ENCODE measurements around the gene CHIA.

The CHIA gene

DNA sequence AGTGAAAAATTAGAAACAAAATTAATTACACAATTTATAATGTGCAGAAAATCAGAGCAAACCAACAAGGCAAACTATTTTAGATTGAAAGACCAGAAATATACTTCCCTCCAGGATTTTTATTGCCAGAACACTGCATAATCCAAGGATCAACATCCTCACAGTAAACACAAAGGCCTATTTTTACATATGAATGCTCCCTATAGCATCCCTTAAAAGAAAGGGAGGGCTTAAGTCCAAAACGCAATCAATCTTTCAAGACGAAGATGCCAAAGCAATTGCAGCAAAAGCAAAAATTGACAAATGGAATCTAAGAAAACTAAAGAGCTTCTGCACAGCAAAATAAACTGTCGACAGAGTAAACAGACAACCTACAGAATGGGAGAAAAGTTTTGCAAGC lies 18.6 kb upstream of the CHIA start:
- Histone ChIP-seq H3K4me2 (ENCODE audit: insufficient read depth, low read length) (no peak overlapping the region), H4K20me1 (ENCODE audit: insufficient read depth, low read length) (no peaks in the 10 kb centered on the region), H3K4me3 (ENCODE audit: low read depth in 1 of 2, low read length in 2 of 2) (no peak overlapping the region), H3K9me3 (ENCODE audit: insufficient read depth, low read length, severe bottlenecking) (peaks cover 9% of the 10 kb centered on the region), H3K36me3 (ENCODE audit: insufficient read depth, low read length) (no peaks in the 10 kb centered on the region), H3K9ac (ENCODE audit: low read depth, low read length) (no peak overlapping the region), H2AFZ (ENCODE audit: low read depth, low read length) (no peak overlapping the region), H3K27ac (ENCODE audit: low read length) (no peak overlapping the region), H3K79me2 (ENCODE audit: insufficient read depth, low read length) (no peaks in the 10 kb centered on the region), H3K27me3 (ENCODE audit: insufficient read depth, low read length, poor library complexity) (no peaks in the 10 kb centered on the region), H3K4me1 (ENCODE audit: insufficient read depth, low read length) (no peaks in the 10 kb centered on the region)
- ATAC-seq (ENCODE audit: insufficient read depth, low read depth) (no peak), DNase-seq (no peak)
- no peak for TF ChIP-seq EZH2 (IDR thresholded peaks at IDR 0.05; ENCODE audit: borderline replicate concordance, low read depth, low read length, severe bottlenecking)
- TF ChIP-seq, protein P1, sequence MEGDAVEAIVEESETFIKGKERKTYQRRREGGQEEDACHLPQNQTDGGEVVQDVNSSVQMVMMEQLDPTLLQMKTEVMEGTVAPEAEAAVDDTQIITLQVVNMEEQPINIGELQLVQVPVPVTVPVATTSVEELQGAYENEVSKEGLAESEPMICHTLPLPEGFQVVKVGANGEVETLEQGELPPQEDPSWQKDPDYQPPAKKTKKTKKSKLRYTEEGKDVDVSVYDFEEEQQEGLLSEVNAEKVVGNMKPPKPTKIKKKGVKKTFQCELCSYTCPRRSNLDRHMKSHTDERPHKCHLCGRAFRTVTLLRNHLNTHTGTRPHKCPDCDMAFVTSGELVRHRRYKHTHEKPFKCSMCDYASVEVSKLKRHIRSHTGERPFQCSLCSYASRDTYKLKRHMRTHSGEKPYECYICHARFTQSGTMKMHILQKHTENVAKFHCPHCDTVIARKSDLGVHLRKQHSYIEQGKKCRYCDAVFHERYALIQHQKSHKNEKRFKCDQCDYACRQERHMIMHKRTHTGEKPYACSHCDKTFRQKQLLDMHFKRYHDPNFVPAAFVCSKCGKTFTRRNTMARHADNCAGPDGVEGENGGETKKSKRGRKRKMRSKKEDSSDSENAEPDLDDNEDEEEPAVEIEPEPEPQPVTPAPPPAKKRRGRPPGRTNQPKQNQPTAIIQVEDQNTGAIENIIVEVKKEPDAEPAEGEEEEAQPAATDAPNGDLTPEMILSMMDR (IDR thresholded peaks at IDR 0.05; ENCODE audit: borderline replicate concordance, extremely low read depth, low read length, poor library complexity, severe bottlenecking): no peak

GRCh38 chr1:111274653-111275052 lies 16.0 kb upstream of the CHIA start:
- no peak overlapping the region for H3K27ac ChIP-seq (ENCODE audit: low read length)
- H3K36me3 ChIP-seq (ENCODE audit: insufficient read depth, low read length): no peaks in the 10 kb centered on the region
- no peaks in the 10 kb centered on the region for H3K27me3 ChIP-seq (ENCODE audit: insufficient read depth, low read length, poor library complexity)
- H3K9ac ChIP-seq (ENCODE audit: low read depth, low read length): no peak overlapping the region
- no peak for DNase-seq
- no peak overlapping the region; the same call in 1 of the 2 replicates for H2AFZ ChIP-seq (ENCODE audit: low read depth, low read length)
- no peak overlapping the region for H3K4me3 ChIP-seq (ENCODE audit: low read depth in 1 of 2, low read length in 2 of 2)
- H4K20me1 ChIP-seq (ENCODE audit: insufficient read depth, low read length): no peaks in the 10 kb centered on the region
- TF ChIP-seq, protein P1 (IDR thresholded peaks at IDR 0.05; ENCODE audit: borderline replicate concordance, extremely low read depth, low read length, poor library complexity, severe bottlenecking): no peak
- TF ChIP-seq EZH2 (IDR thresholded peaks at IDR 0.05; ENCODE audit: borderline replicate concordance, low read depth, low read length, severe bottlenecking): no peak
- H3K4me1 ChIP-seq (ENCODE audit: insufficient read depth, low read length): no peaks in the 10 kb centered on the region
- no peak overlapping the region for H3K4me2 ChIP-seq (ENCODE audit: insufficient read depth, low read length)
- H3K9me3 ChIP-seq (ENCODE audit: insufficient read depth, low read length, severe bottlenecking): peaks cover 10% of the 10 kb centered on the region
- no peaks in the 10 kb centered on the region for H3K79me2 ChIP-seq (ENCODE audit: insufficient read depth, low read length)
- no peak for ATAC-seq (ENCODE audit: insufficient read depth, low read depth)

DNA sequence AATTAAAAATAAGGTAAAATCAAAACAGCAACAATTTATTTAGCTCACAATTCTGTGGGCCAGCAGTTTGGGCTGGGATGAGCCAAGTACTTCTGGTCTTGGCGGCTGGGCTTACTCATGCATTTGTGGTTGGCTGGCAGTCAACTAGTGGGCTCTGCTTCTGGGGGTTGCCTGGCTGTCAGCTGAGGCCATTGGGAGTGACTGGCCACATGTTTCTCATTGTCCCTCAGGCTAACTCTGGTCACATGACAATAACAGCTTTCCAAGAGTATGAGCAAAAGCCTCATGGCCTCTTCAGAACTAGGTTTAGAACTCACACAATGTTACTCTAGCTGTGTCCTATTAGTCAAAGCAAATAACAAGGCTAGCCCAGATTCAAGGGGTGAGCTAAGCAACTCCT lies 15.6 kb upstream of the CHIA start:
- H2AFZ ChIP-seq (ENCODE audit: low read depth, low read length): no peak overlapping the region
- DNase-seq (no peak), ATAC-seq (ENCODE audit: insufficient read depth, low read depth) (no peak)
- H3K27ac ChIP-seq (ENCODE audit: low read length): no peak overlapping the region
- no peaks in the 10 kb centered on the region for H3K4me1 ChIP-seq (ENCODE audit: insufficient read depth, low read length)
- H3K4me2 ChIP-seq (ENCODE audit: insufficient read depth, low read length): no peak overlapping the region
- H3K27me3 ChIP-seq (ENCODE audit: insufficient read depth, low read length, poor library complexity): no peaks in the 10 kb centered on the region
- H4K20me1 ChIP-seq (ENCODE audit: insufficient read depth, low read length): no peaks in the 10 kb centered on the region
- H3K9ac ChIP-seq (ENCODE audit: low read depth, low read length): no peak overlapping the region
- no peaks in the 10 kb centered on the region for H3K79me2 ChIP-seq (ENCODE audit: insufficient read depth, low read length)
- H3K36me3 ChIP-seq (ENCODE audit: insufficient read depth, low read length): no peaks in the 10 kb centered on the region
- H3K4me3 ChIP-seq (ENCODE audit: low read depth in 1 of 2, low read length in 2 of 2): no peak overlapping the region
- TF ChIP-seq, protein P1 (IDR thresholded peaks at IDR 0.05; ENCODE audit: borderline replicate concordance, extremely low read depth, low read length, poor library complexity, severe bottlenecking): no peak
- no peak for TF ChIP-seq EZH2 (IDR thresholded peaks at IDR 0.05; ENCODE audit: borderline replicate concordance, low read depth, low read length, severe bottlenecking)
- peaks cover 10% of the 10 kb centered on the region for H3K9me3 ChIP-seq (ENCODE audit: insufficient read depth, low read length, severe bottlenecking)
